ENCODE measurements around the gene PCDHGA7. TPM values are rescaled to one million over a fixed set of nuclear protein-coding genes. Genes with fewer than 3 reads are reported as not detected.

PCDHGA7 gene
- total and polyA plus RNA-seq, 5 donors: 1.8 to 5.2 (median 4.3) TPM

- ATAC-seq: no peak
- intact Hi-C loops (cut with DNase I): no loop called here
- no peaks in the 10 kb centered on the region for H3K4me1 ChIP-seq (ENCODE audit: control insufficient read depth, insufficient read depth, low read length)
- H3K9me3 ChIP-seq (ENCODE audit: control insufficient read depth, low read length): peaks cover 7% of the 10 kb centered on the region
- 24% methylated on average over 34 of the region's 36 CpGs for WGBS
- DNase-seq: no peak
- H3K27ac ChIP-seq (ENCODE audit: low read length): no peak overlapping the region
- H3K27me3 ChIP-seq (ENCODE audit: control insufficient read depth, insufficient read depth): no peaks in the 10 kb centered on the region
- H3K4me3 ChIP-seq (ENCODE audit: low read length): no peak overlapping the region
Measured at GRCh38 chr5:141351591-141351990, 31.0 kb upstream of the PCDHGA7 start.

GRCh38 chr5:141354900-141355469, 27.6 kb upstream of the PCDHGA7 start, which contains the start of gene PCDHGA4:
TSS of gene PCDHGA4 (plus strand) at chr5:141355021. CDS start at chr5:141355108, 87 bp downstream.
- DNase-seq: no peak
- Histone ChIP-seq H3K9me3 (ENCODE audit: control insufficient read depth, low read length) (peaks cover 9% of the 10 kb centered on the region), H3K27me3 (ENCODE audit: control insufficient read depth, insufficient read depth) (no peaks in the 10 kb centered on the region), H3K4me3 (ENCODE audit: low read length) (peak within 1 kb of the TSS; percentile 44), H3K4me1 (ENCODE audit: control insufficient read depth, insufficient read depth, low read length) (no peaks in the 10 kb centered on the region), H3K27ac (ENCODE audit: low read length) (no peak within 1 kb of the TSS)
- intact Hi-C loops (cut with DNase I): no loop called here
- 17% methylated on average over 29 of the region's 29 CpGs for whole genome bisulfite sequencing
- ATAC-seq: no peak

DNA sequence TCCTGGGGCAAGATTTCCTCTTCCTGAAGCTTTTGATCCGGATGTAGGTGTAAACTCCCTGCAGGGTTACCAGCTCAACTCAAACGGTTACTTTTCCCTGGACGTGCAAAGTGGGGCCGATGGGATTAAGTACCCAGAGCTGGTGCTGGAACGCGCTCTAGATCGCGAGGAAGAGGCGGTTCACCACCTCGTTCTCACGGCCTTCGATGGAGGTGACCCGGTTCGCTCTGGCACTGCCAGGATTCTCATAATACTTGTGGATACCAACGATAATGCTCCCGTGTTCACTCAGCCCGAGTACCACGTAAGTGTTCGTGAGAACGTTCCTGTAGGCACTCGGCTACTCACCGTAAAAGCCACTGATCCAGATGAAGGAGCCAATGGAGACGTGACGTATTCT, 26.9 kb upstream of the PCDHGA7 start:
- Histone ChIP-seq H3K4me1 (ENCODE audit: control insufficient read depth, insufficient read depth, low read length) (no peaks in the 10 kb centered on the region), H3K27ac (ENCODE audit: low read length) (no peak overlapping the region), H3K27me3 (ENCODE audit: control insufficient read depth, insufficient read depth) (no peaks in the 10 kb centered on the region), H3K4me3 (ENCODE audit: low read length) (no peak overlapping the region), H3K9me3 (ENCODE audit: control insufficient read depth, low read length) (peaks cover 11% of the 10 kb centered on the region)
- intact Hi-C loops (cut with DNase I): no loop called here
- DNase-seq: no peak
- ATAC-seq: no peak
- 47% methylated on average over 24 of the region's 24 CpGs for WGBS

GRCh38 chr5:141356133-141356532, 26.4 kb upstream of the PCDHGA7 start:
- H3K4me1 ChIP-seq (ENCODE audit: control insufficient read depth, insufficient read depth, low read length): no peaks in the 10 kb centered on the region
- H3K4me3 ChIP-seq (ENCODE audit: low read length): no peak overlapping the region
- no peaks in the 10 kb centered on the region for H3K27me3 ChIP-seq (ENCODE audit: control insufficient read depth, insufficient read depth)
- DNase-seq (no peak), ATAC-seq (no peak)
- H3K27ac ChIP-seq (ENCODE audit: low read length): no peak overlapping the region
- H3K9me3 ChIP-seq (ENCODE audit: control insufficient read depth, low read length): peaks cover 11% of the 10 kb centered on the region
- intact Hi-C loops (cut with DNase I): no loop called here
- WGBS: 70% methylated on average over 5 of the region's 5 CpGs

DNA sequence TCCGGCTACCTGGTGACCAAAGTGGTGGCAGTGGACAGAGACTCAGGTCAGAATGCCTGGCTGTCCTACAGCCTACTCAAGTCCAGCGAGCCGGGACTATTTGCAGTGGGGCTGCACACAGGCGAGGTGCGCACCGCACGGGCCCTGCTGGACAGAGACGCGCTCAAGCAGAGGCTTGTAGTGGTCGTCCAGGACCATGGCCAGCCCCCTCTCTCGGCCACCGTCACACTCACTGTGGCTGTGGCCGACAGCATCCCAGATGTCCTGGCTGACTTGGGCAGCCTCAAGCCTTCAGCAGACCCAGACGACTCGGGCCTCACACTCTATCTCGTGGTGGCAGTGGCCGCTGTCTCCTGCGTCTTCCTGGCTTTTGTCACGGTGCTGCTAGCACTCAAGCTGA, 25.6 kb upstream of the PCDHGA7 start:
- WGBS: 40% methylated on average over 19 of the region's 19 CpGs
- Histone ChIP-seq H3K27me3 (ENCODE audit: control insufficient read depth, insufficient read depth) (no peaks in the 10 kb centered on the region), H3K4me3 (ENCODE audit: low read length) (no peak overlapping the region), H3K9me3 (ENCODE audit: control insufficient read depth, low read length) (peaks cover 8% of the 10 kb centered on the region), H3K27ac (ENCODE audit: low read length) (no peak overlapping the region), H3K4me1 (ENCODE audit: control insufficient read depth, insufficient read depth, low read length) (no peaks in the 10 kb centered on the region)
- ATAC-seq: no peak
- intact Hi-C loops (cut with DNase I): no loop called here
- DNase-seq: no peak

DNA sequence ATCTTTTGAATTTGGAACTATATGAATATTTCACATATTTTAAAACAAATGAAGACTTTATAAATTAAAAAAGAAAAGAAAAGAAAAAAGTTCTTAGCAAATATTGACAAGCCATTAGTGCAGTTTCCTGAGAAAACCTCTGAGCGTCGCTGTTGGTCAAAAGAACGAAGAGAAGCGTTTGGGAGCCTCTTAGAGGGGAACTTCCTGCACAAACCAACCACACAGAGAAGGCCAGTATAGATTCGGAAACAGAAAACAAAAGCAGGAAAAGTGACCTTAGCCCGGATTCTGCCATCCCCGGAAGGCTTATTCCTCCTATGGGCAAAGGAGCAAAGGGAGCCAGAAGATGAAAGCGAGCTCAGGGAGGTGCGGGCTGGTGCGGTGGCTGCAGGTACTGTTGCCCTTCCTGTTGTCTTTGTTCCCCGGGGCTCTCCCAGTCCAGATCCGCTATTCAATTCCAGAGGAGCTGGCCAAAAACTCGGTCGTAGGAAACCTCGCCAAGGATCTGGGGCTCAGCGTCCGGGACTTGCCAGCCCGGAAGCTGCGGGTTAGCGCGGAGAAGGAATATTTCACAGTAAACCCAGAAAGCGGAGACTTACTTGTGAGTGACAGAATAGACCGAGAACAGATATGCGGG, 22.6 kb upstream of the PCDHGA7 start, which contains the start of gene PCDHGB2:
PCDHGB2 (plus strand) TSS at position 205 of the 637 bp plus-strand sequence; CDS start at position 347, 142 bp downstream.
- intact Hi-C loops (cut with DNase I): no loop called here
- Histone ChIP-seq H3K27ac (ENCODE audit: low read length) (no peak within 1 kb of the TSS), H3K9me3 (ENCODE audit: control insufficient read depth, low read length) (peaks cover 16% of the 10 kb centered on the region), H3K4me3 (ENCODE audit: low read length) (peak within 1 kb of the TSS; percentile 62), H3K27me3 (ENCODE audit: control insufficient read depth, insufficient read depth) (no peaks in the 10 kb centered on the region), H3K4me1 (ENCODE audit: control insufficient read depth, insufficient read depth, low read length) (no peaks in the 10 kb centered on the region)
- ATAC-seq (no peak), DNase-seq (peak in 1 of 3 donors; percentile 33)
- WGBS: 13% methylated on average over 24 of the region's 24 CpGs

GRCh38 chr5:141360685-141361084, 21.9 kb upstream of the PCDHGA7 start:
- intact Hi-C loops (cut with DNase I): no loop called here
- 32% methylated on average over 15 of the region's 15 CpGs for WGBS
- no peaks in the 10 kb centered on the region for H3K27me3 ChIP-seq (ENCODE audit: control insufficient read depth, insufficient read depth)
- no peaks in the 10 kb centered on the region for H3K4me1 ChIP-seq (ENCODE audit: control insufficient read depth, insufficient read depth, low read length)
- no peak overlapping the region for H3K27ac ChIP-seq (ENCODE audit: low read length)
- ATAC-seq (no peak), DNase-seq (no peak)
- no peak overlapping the region for H3K4me3 ChIP-seq (ENCODE audit: low read length)
- H3K9me3 ChIP-seq (ENCODE audit: control insufficient read depth, low read length): peaks cover 21% of the 10 kb centered on the region

DNA sequence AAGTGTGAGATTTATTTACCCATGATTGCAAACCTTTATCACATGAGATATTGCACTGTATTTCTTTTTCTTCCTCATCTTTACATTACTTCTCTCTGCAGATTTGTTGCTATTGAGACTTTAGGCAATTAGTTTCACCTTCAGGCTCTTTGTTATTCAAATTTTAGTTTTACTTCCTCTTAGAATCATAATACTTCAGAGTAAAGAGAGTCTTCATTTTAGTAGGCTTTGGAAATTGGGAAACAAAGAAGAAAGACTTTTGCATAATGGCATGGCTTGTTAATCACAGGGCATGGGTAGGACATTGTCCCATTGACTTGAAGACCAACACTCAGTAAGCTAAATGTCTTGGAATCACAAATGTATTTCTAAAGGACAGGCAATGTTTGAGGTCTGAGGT, 19.8 kb upstream of the PCDHGA7 start:
- Histone ChIP-seq H3K27ac (ENCODE audit: low read length) (no peak overlapping the region), H3K27me3 (ENCODE audit: control insufficient read depth, insufficient read depth) (no peaks in the 10 kb centered on the region), H3K4me3 (ENCODE audit: low read length) (no peak overlapping the region), H3K9me3 (ENCODE audit: control insufficient read depth, low read length) (peaks cover 25% of the 10 kb centered on the region), H3K4me1 (ENCODE audit: control insufficient read depth, insufficient read depth, low read length) (no peaks in the 10 kb centered on the region)
- intact Hi-C loops (cut with DNase I): no loop called here
- DNase-seq (no peak), ATAC-seq (no peak)

GRCh38 chr5:141363952-141364660, 18.4 kb upstream of the PCDHGA7 start, which contains the start of gene PCDHGA5:
TSS of gene PCDHGA5 (plus strand) at chr5:141364162. CDS start at chr5:141364331, 169 bp downstream.
- Histone ChIP-seq H3K4me3 (ENCODE audit: low read length) (peak within 1 kb of the TSS; percentile 21), H3K27me3 (ENCODE audit: control insufficient read depth, insufficient read depth) (no peaks in the 10 kb centered on the region), H3K4me1 (ENCODE audit: control insufficient read depth, insufficient read depth, low read length) (no peaks in the 10 kb centered on the region), H3K27ac (ENCODE audit: low read length) (no peak within 1 kb of the TSS), H3K9me3 (ENCODE audit: control insufficient read depth, low read length) (peaks cover 25% of the 10 kb centered on the region)
- intact Hi-C loops (cut with DNase I): no loop called here
- ATAC-seq (peak in 1 of 2 donors; percentile 37), DNase-seq (no peak)
- WGBS: 14% methylated on average over 34 of the region's 34 CpGs

GRCh38 chr5:141366016-141366896, 16.3 kb upstream of the PCDHGA7 start:
- 30% methylated on average over 46 of the region's 46 CpGs for WGBS
- H3K27ac ChIP-seq (ENCODE audit: low read length): no peak overlapping the region
- ATAC-seq: no peak
- no peaks in the 10 kb centered on the region for H3K4me1 ChIP-seq (ENCODE audit: control insufficient read depth, insufficient read depth, low read length)
- DNase-seq: no peak
- H3K9me3 ChIP-seq (ENCODE audit: control insufficient read depth, low read length): peaks cover 24% of the 10 kb centered on the region
- H3K4me3 ChIP-seq (ENCODE audit: low read length): no peak overlapping the region
- H3K27me3 ChIP-seq (ENCODE audit: control insufficient read depth, insufficient read depth): no peaks in the 10 kb centered on the region
- intact Hi-C loops (cut with DNase I): no loop called here

Measured in right cardiac atrium (tissue), 5 donors.